ENCODE results near the gene KLHDC9.

KLHDC9 gene

GRCh38 chr1:161132410-161133219 lies 34.5 kb downstream of the KLHDC9 start, which contains the start of gene DEDD:
TSS of gene DEDD (minus strand) at chr1:161132667. CDS start at chr1:161124462, 8,205 bp downstream.
- peak; percentile 86 for DNase-seq (ENCODE audit: low read depth)

GRCh38 chr1:161133220-161133740 lies 35.1 kb downstream of the KLHDC9 start:
- no peak for DNase-seq (ENCODE audit: low read depth)

- DNase-seq (ENCODE audit: low read depth): no peak
These were observed 39.7 kb downstream of the KLHDC9 start for GRCh38 chr1:161137881-161138280.

- no peak for DNase-seq (ENCODE audit: low read depth)
These were observed 40.3 kb downstream of the KLHDC9 start for GRCh38 chr1:161138431-161138830.

GRCh38 chr1:161139766-161140165 lies 41.6 kb downstream of the KLHDC9 start:
- no peak for DNase-seq (ENCODE audit: low read depth)

GRCh38 chr1:161140755-161141400 lies 42.7 kb downstream of the KLHDC9 start:
- DNase-seq (ENCODE audit: low read depth): no peak

GRCh38 chr1:161145832-161146231 lies 47.7 kb downstream of the KLHDC9 start:
- DNase-seq (ENCODE audit: low read depth): no peak

Measured in CMK (cell line).